ENCODE data around the gene CAMKMT.
A peak's percentile ranks its signal among the peaks of the same experiment; 100 is the strongest.

Gene CAMKMT

DNA sequence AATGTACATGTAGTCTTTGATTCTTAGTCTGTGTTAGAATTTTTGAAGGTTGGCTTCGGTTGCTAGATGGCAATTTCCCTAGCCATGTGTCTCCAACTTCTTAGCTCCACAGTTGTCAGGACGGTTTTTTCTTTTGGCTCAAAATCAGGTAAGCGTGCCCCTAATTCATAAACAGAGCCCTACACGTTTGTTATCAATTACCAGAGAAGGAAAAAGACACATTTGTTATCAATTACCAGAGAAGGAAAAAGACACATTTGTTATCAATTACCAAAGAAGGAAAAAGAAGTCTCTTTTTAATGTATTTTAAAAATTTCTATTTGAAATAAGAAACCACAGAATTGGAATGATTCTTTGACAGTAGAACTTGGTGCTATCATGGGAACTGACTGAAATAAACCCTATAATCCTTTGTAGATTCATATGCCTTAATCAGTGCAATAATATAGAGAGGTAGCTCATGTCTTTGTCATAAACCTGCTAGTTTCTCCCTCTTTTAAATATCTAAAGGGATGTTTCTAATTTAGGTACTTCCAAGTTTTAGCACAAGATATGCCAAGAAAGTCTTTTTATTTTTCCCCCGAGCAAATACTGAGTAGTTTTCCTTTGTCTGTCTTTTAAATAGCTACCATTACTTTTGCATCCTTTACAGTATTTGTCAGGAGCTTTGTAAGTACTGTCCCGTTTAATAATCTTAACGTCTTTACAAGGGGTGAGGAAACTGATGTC is 35.9 kb downstream of the CAMKMT start:
- Histone ChIP-seq H3K27me3 (ENCODE audit: insufficient read depth, low read length) (no peaks in the 10 kb centered on the region), H3K4me1 (ENCODE audit: insufficient read depth, low read length) (peaks cover 23% of the 10 kb centered on the region; the same call in 1 of the 2 replicates), H3K27ac (ENCODE audit: low read length) (no peak overlapping the region), H3K9ac (ENCODE audit: low read depth, low read length) (no peak overlapping the region), H3K9me3 (ENCODE audit: insufficient read depth, low read depth, low read length) (no peaks in the 10 kb centered on the region), H3K36me3 (ENCODE audit: insufficient read depth, low read depth, low read length) (no peaks in the 10 kb centered on the region), H3K4me3 (ENCODE audit: low read length) (no peak overlapping the region)

DNA sequence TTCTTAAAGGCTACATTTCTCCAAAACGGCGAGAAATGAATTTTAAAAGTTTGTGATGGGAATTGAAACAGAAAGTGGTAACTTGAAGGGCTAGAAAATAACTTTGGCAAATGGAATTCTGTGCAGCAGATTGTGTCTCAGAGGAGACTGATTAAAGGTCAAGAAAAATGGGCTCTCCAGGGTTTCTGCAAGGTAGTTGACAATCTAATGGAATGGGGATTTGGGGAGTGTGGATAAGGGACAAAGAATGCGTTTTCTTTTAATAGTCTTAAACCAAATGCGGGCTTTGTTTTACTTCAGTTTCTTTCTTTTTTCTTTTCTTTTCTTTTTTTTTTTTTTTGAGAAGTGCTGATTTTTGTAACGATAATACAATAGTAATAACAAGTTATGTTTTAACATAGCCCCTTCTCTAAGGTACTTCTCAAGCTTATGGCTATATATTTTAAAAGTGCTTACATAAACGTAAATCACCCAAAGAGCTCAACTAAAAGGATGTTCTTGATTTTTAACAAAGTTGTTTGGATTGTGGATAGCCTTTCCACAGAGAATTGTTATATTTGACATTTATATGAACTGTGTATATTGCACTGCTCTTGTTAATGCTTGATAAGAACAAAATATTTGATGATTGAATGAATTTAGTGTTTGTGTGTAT is 36.6 kb downstream of the CAMKMT start:
- no peak overlapping the region for H3K27ac ChIP-seq (ENCODE audit: low read length)
- H3K4me3 ChIP-seq (ENCODE audit: low read length) = 0 out of 2 replicates have a peak overlapping the region, but pooled peaks have one; percentile 2
- no peaks in the 10 kb centered on the region for H3K9me3 ChIP-seq (ENCODE audit: insufficient read depth, low read depth, low read length)
- H3K9ac ChIP-seq (ENCODE audit: low read depth, low read length) = no peak overlapping the region
- H3K27me3 ChIP-seq (ENCODE audit: insufficient read depth, low read length) = no peaks in the 10 kb centered on the region
- no peaks in the 10 kb centered on the region for H3K36me3 ChIP-seq (ENCODE audit: insufficient read depth, low read depth, low read length)
- H3K4me1 ChIP-seq (ENCODE audit: insufficient read depth, low read length) = peaks cover 23% of the 10 kb centered on the region; the same call in 1 of the 2 replicates

DNA sequence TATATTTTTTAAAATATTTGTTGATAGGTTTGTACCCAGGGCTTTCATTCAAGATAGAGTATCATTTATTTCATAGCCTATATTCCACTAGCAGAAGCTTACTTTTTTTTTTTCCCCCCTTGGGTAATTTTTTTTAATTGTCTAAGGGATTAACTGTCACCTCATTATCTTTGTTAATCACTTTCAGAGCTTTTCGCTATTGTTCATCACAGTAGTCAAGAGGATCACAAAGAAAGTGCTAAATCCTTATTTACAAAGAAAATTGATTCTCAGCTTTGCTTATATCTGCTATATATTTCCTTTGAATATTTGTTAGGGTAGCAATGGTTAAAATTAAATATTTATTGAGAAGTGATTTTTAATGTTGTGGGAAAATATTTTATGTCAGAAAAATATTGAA is 59.0 kb downstream of the CAMKMT start:
- H3K27ac ChIP-seq (ENCODE audit: low read length) = no peak overlapping the region
- no peaks in the 10 kb centered on the region for H3K27me3 ChIP-seq (ENCODE audit: insufficient read depth, low read length)
- H3K9me3 ChIP-seq (ENCODE audit: insufficient read depth, low read depth, low read length) = peaks cover 9% of the 10 kb centered on the region; the same call in 1 of the 2 replicates
- H3K4me3 ChIP-seq (ENCODE audit: low read length) = no peak overlapping the region
- no peaks in the 10 kb centered on the region for H3K36me3 ChIP-seq (ENCODE audit: insufficient read depth, low read depth, low read length)
- H3K4me1 ChIP-seq (ENCODE audit: insufficient read depth, low read length) = peaks cover 14% of the 10 kb centered on the region; the same call in 1 of the 2 replicates
- H3K9ac ChIP-seq (ENCODE audit: low read depth, low read length) = no peak overlapping the region

DNA sequence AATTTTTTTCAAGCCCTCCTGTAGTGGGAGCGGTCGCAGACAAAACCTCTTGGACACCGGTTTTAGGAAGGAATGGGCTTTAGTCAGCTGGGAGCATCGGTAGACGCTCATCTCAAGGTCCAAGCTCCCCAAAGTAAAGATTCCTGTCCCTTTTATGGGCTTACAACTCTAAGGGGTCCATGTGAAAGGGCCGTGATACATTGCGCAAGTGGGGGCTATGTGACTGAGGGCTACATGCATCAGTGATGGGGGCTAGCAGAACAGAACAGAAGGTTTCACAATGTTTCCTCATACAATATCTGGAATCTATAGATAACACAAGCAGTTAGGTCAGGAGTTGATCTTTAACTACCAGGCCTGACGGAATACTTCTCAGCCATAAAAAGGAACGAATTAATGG is 62.5 kb downstream of the CAMKMT start:
- Histone ChIP-seq H3K9me3 (ENCODE audit: insufficient read depth, low read depth, low read length) (peaks cover 9% of the 10 kb centered on the region; the same call in 1 of the 2 replicates), H3K4me1 (ENCODE audit: insufficient read depth, low read length) (peaks cover 12% of the 10 kb centered on the region; the same call in 1 of the 2 replicates), H3K4me3 (ENCODE audit: low read length) (no peak overlapping the region), H3K27me3 (ENCODE audit: insufficient read depth, low read length) (no peaks in the 10 kb centered on the region), H3K36me3 (ENCODE audit: insufficient read depth, low read depth, low read length) (no peaks in the 10 kb centered on the region), H3K27ac (ENCODE audit: low read length) (no peak overlapping the region), H3K9ac (ENCODE audit: low read depth, low read length) (no peak overlapping the region)

DNA sequence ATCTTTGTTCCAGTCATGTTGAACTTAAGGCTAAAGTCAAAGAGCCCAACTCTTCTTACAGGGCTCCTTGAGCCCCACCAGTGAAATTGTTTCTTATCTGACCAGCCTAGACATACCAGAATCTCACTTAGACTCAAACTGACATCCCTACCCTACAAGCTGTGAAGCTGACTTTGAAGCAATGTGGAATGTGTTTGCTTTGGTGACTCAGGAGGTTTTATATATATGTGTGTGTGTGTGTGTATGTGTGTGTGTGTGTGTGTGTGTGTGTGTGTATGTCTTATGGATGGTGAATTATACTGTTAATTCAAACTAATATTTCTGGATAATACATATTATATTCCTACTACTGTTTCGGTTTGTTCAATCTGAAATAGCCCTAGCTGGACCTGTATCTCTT is 67.3 kb downstream of the CAMKMT start:
- Histone ChIP-seq H3K9ac (ENCODE audit: low read depth, low read length) (no peak overlapping the region), H3K4me1 (ENCODE audit: insufficient read depth, low read length) (peaks cover 39% of the 10 kb centered on the region; the same call in 1 of the 2 replicates), H3K36me3 (ENCODE audit: insufficient read depth, low read depth, low read length) (no peaks in the 10 kb centered on the region), H3K27ac (ENCODE audit: low read length) (no peak overlapping the region), H3K27me3 (ENCODE audit: insufficient read depth, low read length) (no peaks in the 10 kb centered on the region), H3K9me3 (ENCODE audit: insufficient read depth, low read depth, low read length) (no peaks in the 10 kb centered on the region), H3K4me3 (ENCODE audit: low read length) (no peak overlapping the region)

DNA sequence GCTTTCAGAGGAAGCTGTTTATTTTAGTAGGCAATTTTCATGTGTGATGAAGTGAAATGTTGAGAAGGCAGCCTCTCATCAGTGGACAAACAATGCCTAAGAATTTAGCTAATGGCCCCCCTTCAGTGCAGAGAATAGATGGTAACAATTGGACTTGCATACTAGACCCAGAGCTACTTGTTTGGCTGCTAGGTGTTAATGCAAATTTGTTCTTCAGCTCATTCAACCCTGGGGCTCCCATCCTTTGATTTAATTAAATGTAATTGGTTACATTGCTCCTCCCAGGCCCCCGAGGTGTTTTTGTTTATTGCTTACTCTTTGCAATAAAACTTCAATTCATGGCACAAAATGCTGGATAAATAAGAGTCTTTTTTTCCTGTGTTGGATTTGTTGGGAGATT is 68.6 kb downstream of the CAMKMT start:
- H3K36me3 ChIP-seq (ENCODE audit: insufficient read depth, low read depth, low read length) = no peaks in the 10 kb centered on the region
- H3K27me3 ChIP-seq (ENCODE audit: insufficient read depth, low read length) = no peaks in the 10 kb centered on the region
- H3K27ac ChIP-seq (ENCODE audit: low read length) = peak overlapping the region; percentile 57
- H3K4me1 ChIP-seq (ENCODE audit: insufficient read depth, low read length) = peaks cover 52% of the 10 kb centered on the region
- H3K4me3 ChIP-seq (ENCODE audit: low read length) = peak overlapping the region; percentile 21
- H3K9me3 ChIP-seq (ENCODE audit: insufficient read depth, low read depth, low read length) = no peaks in the 10 kb centered on the region
- peak overlapping the region; percentile 49 for H3K9ac ChIP-seq (ENCODE audit: low read depth, low read length)

DNA sequence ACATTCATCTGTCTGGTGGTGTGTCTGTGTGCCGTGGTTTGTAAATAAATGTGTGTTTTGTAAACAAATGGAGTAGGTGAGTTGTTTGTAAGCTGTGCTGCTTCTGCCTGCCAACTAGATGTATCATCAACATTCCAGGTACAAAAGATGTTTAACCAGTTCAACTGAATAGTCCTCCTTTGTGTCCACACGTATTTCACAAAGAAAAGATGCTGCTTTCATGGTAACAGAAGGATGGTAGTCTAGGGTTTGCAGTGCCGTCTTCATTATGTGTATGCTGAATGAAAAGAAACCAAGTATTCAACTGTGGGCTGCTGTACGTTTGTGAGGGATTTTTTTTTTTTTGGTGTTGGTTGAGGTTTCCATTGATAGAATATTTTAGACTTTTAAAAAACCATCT is 72.1 kb downstream of the CAMKMT start:
- Histone ChIP-seq H3K27me3 (ENCODE audit: insufficient read depth, low read length) (no peaks in the 10 kb centered on the region), H3K27ac (ENCODE audit: low read length) (no peak overlapping the region), H3K4me3 (ENCODE audit: low read length) (no peak overlapping the region), H3K9ac (ENCODE audit: low read depth, low read length) (no peak overlapping the region), H3K36me3 (ENCODE audit: insufficient read depth, low read depth, low read length) (no peaks in the 10 kb centered on the region), H3K4me1 (ENCODE audit: insufficient read depth, low read length) (peaks cover 55% of the 10 kb centered on the region), H3K9me3 (ENCODE audit: insufficient read depth, low read depth, low read length) (no peaks in the 10 kb centered on the region)

DNA sequence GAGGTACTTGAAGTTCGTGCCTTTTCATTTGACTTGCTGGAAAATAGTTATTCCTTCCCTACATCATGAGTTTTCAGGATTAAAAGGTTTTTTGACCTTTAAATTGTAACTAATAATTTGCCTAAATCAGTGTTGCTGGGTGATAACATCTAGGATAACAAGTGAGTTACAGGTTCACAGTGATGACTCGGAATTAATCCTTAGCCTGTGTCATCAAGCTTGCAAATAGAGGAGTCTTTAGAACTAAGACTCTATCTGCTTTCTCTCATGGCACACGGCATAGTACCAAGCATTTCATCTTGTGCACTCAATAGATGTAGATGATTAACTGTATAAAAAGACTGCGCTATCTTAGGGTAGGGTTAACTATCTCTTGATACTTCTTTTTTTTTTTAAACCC is 79.5 kb downstream of the CAMKMT start:
- Histone ChIP-seq H3K36me3 (ENCODE audit: insufficient read depth, low read depth, low read length) (peaks cover 10% of the 10 kb centered on the region; the same call in 1 of the 2 replicates), H3K27me3 (ENCODE audit: insufficient read depth, low read length) (no peaks in the 10 kb centered on the region), H3K27ac (ENCODE audit: low read length) (no peak overlapping the region), H3K9ac (ENCODE audit: low read depth, low read length) (no peak overlapping the region), H3K9me3 (ENCODE audit: insufficient read depth, low read depth, low read length) (peaks cover 8% of the 10 kb centered on the region; the same call in 1 of the 2 replicates), H3K4me1 (ENCODE audit: insufficient read depth, low read length) (peaks cover 20% of the 10 kb centered on the region), H3K4me3 (ENCODE audit: low read length) (no peak overlapping the region)

DNA sequence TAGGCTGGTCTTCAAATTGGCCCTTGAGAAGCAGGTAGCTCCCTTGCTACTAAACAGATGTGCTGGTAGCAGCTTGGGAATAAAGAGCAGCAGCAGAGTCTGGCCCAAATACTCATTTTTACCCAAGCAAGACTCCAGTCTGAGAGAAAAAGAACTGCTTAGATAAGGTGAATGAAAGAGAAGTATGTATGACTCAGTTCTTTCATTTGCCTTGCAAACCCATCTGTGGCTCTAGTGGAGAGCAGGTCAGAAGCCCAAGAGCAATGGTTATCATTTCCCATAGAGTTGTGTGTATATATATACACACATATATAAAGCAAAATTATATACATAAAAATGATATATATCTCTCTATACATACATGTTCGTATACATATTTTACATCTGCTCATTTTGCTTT is 80.3 kb downstream of the CAMKMT start:
- no peak overlapping the region for H3K4me3 ChIP-seq (ENCODE audit: low read length)
- no peak overlapping the region for H3K9ac ChIP-seq (ENCODE audit: low read depth, low read length)
- H3K27ac ChIP-seq (ENCODE audit: low read length) = no peak overlapping the region
- peaks cover 8% of the 10 kb centered on the region; the same call in 1 of the 2 replicates for H3K9me3 ChIP-seq (ENCODE audit: insufficient read depth, low read depth, low read length)
- H3K27me3 ChIP-seq (ENCODE audit: insufficient read depth, low read length) = no peaks in the 10 kb centered on the region
- peaks cover 20% of the 10 kb centered on the region for H3K4me1 ChIP-seq (ENCODE audit: insufficient read depth, low read length)
- H3K36me3 ChIP-seq (ENCODE audit: insufficient read depth, low read depth, low read length) = peaks cover 10% of the 10 kb centered on the region; the same call in 1 of the 2 replicates

DNA sequence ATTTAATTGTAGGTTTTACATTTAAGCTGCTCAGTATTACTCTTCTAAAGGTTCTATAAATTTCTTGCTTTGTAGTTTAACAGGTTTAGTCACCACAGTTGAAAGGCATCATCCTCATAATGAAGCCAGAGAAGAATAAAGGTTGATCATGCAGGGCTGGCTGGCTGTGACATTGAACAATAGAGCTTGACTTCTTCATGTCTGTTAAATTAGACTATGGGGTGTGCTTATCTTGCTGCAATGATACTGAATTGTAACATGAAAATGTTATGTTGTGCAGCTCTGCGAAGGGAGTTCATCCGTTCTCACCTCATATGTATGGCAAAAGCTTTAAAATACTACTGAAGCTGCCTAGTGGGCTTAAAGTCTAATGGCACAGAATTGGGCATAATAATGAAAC is 81.8 kb downstream of the CAMKMT start:
- peaks cover 20% of the 10 kb centered on the region for H3K4me1 ChIP-seq (ENCODE audit: insufficient read depth, low read length)
- H3K9me3 ChIP-seq (ENCODE audit: insufficient read depth, low read depth, low read length) = peaks cover 8% of the 10 kb centered on the region; the same call in 1 of the 2 replicates
- H3K4me3 ChIP-seq (ENCODE audit: low read length) = no peak overlapping the region
- no peak overlapping the region for H3K27ac ChIP-seq (ENCODE audit: low read length)
- H3K36me3 ChIP-seq (ENCODE audit: insufficient read depth, low read depth, low read length) = peaks cover 10% of the 10 kb centered on the region; the same call in 1 of the 2 replicates
- no peak overlapping the region for H3K9ac ChIP-seq (ENCODE audit: low read depth, low read length)
- no peaks in the 10 kb centered on the region for H3K27me3 ChIP-seq (ENCODE audit: insufficient read depth, low read length)

DNA sequence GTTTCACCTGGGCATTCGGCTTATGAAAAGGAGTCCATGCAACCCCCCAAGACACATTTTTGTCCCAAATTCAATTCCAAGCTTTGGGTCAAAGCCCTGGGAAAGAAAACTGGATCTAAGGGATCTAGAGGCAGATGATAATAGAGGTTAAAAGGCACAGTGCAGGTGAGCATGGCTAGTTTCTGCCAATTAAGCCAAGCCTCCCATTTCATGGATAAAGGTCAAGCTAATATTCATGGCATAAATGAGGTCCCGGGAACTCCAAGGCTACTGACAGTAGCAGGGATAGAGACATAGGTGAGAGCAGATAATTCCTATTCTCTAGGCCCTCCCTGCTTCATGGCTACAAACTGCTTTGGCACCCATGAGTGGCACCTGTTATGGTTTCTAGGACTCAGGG is 83.1 kb downstream of the CAMKMT start:
- Histone ChIP-seq H3K4me1 (ENCODE audit: insufficient read depth, low read length) (peaks cover 21% of the 10 kb centered on the region), H3K4me3 (ENCODE audit: low read length) (no peak overlapping the region), H3K27ac (ENCODE audit: low read length) (no peak overlapping the region), H3K36me3 (ENCODE audit: insufficient read depth, low read depth, low read length) (peaks cover 10% of the 10 kb centered on the region; the same call in 1 of the 2 replicates), H3K27me3 (ENCODE audit: insufficient read depth, low read length) (no peaks in the 10 kb centered on the region), H3K9me3 (ENCODE audit: insufficient read depth, low read depth, low read length) (peaks cover 8% of the 10 kb centered on the region; the same call in 1 of the 2 replicates), H3K9ac (ENCODE audit: low read depth, low read length) (no peak overlapping the region)

Data from iPS-20b (cell line).